ENCODE results near the gene ZNF45. TPM values are rescaled to one million over a fixed set of nuclear protein-coding genes. Genes with fewer than 3 reads are reported as not detected.

ZNF45 gene
- total and polyA plus RNA-seq, 2 donors (not counting 3 experiments of a cell fraction or from before 2014, with no cell fraction given): 6.1 to 10.8 TPM

DNA sequence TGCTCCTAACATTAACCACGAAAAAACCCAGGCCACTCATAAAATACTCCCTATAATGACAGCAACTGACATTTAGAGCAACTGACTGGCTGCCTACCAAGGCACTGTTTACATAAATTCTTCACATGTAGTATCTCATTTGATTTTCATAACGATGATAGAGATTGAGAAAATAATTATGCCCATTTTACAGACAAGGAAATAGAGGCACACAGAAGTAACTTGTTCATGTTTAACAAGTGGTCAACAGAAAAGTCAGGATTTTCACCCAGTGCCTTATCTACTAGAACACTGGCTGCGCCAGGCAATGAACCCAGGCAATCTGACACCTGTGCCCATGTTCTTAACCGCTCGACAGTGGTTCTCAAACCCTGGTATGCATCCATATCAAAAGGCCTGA lies 6.3 kb downstream of the ZNF45 start:
- DNase-seq (ENCODE audit: low read depth, low spot score) (no peak), FAIRE-seq (no peak)
- H3K27me3 ChIP-seq (ENCODE audit: control insufficient read depth in 2 of 2, insufficient read depth in 2 of 2, low read length in 2 of 2): no peaks in the 10 kb centered on the region
- no peak overlapping the region for H3K27ac ChIP-seq (ENCODE audit: insufficient read depth, low read depth, low read length)
- H3K9me3 ChIP-seq (replicated peaks; ENCODE audit: control insufficient read depth, insufficient read depth, low read length): no peaks in the 10 kb centered on the region
- H3K36me3 ChIP-seq (ENCODE audit: control insufficient read depth in 2 of 2, extremely low read depth in 1 of 2, insufficient read depth in 2 of 2, low read length in 2 of 2): peaks cover 18 to 19% of the 10 kb centered on the region in 2 experiments
- H3K79me2 ChIP-seq (ENCODE audit: control insufficient read depth, insufficient read depth, low read length): no peaks in the 10 kb centered on the region
- no peak overlapping the region for H2AFZ ChIP-seq (ENCODE audit: low read depth, low read length)
- no TSS peak for BruUV-seq (replicated peaks)
- dilution Hi-C loops (cut with MboI; ENCODE audit: extremely low pct_ligation_motif_present, low sequenced_read_pairs) (no loop called here), intact Hi-C loops (cut with micrococcal nuclease) (no loop called here)
- H3K4me2 ChIP-seq (ENCODE audit: insufficient read depth, low read length): no peak overlapping the region
- no peak overlapping the region for H3K9ac ChIP-seq (replicated peaks; ENCODE audit: extremely low read depth, insufficient read depth, low read length)
- no peak overlapping the region for H3K4me3 ChIP-seq (replicated peaks in 1 of 3; ENCODE audit: insufficient read depth in 1 of 3, low read depth in 1 of 3, low read length in 3 of 3)
- peaks cover 2% of the 10 kb centered on the region for H4K20me1 ChIP-seq (replicated peaks; ENCODE audit: control insufficient read depth, extremely low read depth, insufficient read depth, low read length)
- CTCF ChIA-PET: no interaction called here
- POLR2A ChIA-PET: no interaction called here
- TF ChIP-seq, protein P1, sequence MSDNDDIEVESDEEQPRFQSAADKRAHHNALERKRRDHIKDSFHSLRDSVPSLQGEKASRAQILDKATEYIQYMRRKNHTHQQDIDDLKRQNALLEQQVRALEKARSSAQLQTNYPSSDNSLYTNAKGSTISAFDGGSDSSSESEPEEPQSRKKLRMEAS (IDR thresholded peaks at IDR 0.05; ENCODE audit: insufficient read depth, insufficient read length): no peak
- TF ChIP-seq FOS (IDR thresholded peaks at IDR 0.05; ENCODE audit: borderline replicate concordance, insufficient read depth, low read length) (no peak), POLR2A (IDR thresholded peaks at IDR 0.05; ENCODE audit: low read depth, low read length) (no peak), JUN (IDR thresholded peaks at IDR 0.05; ENCODE audit: borderline replicate concordance, insufficient read depth, insufficient read length, low read depth) (no peak), EZH2 (IDR thresholded peaks at IDR 0.05; ENCODE audit: borderline replicate concordance, low read depth, low read length, severe bottlenecking) (no peak), POLR2AphosphoS5 (IDR thresholded peaks at IDR 0.05; ENCODE audit: insufficient read depth, low read depth, low read length) (no peak), GATA2 (IDR thresholded peaks at IDR 0.05; ENCODE audit: insufficient read depth, insufficient read length, low read depth, low read length) (no peak)
- TF ChIP-seq, protein P2, sequence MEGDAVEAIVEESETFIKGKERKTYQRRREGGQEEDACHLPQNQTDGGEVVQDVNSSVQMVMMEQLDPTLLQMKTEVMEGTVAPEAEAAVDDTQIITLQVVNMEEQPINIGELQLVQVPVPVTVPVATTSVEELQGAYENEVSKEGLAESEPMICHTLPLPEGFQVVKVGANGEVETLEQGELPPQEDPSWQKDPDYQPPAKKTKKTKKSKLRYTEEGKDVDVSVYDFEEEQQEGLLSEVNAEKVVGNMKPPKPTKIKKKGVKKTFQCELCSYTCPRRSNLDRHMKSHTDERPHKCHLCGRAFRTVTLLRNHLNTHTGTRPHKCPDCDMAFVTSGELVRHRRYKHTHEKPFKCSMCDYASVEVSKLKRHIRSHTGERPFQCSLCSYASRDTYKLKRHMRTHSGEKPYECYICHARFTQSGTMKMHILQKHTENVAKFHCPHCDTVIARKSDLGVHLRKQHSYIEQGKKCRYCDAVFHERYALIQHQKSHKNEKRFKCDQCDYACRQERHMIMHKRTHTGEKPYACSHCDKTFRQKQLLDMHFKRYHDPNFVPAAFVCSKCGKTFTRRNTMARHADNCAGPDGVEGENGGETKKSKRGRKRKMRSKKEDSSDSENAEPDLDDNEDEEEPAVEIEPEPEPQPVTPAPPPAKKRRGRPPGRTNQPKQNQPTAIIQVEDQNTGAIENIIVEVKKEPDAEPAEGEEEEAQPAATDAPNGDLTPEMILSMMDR (IDR thresholded peaks at IDR 0.05; ENCODE audit: extremely low read depth in 1 of 2, insufficient read depth in 1 of 2, low read depth in 1 of 2, low read length in 2 of 2): no peak
- H3K4me1 ChIP-seq (ENCODE audit: control insufficient read depth, extremely low read depth, insufficient read depth, low read length): peaks cover 2% of the 10 kb centered on the region
- no peaks in the 10 kb centered on the region for H3K9me1 ChIP-seq (replicated peaks; ENCODE audit: control insufficient read depth, extremely low read depth, insufficient read depth, low read length)
